Activated B cell treated with CpG ODN at 0.5 μM for 24 hours (primary cell): ENCODE results near the gene PRDM5. TPM values are rescaled to one million over a fixed set of nuclear protein-coding genes. Genes with fewer than 3 reads are reported as not detected.

ENCODE experiments used
- ATAC-seq: fragments of 200-7000 bp; cut with Tn5 transposase; one replicate; pipeline ENCODE4 v1.10.0; 2021; ENCODE audit warnings: low read depth, mild to moderate bottlenecking, moderate library complexity
- CTCF ChIA-PET: fragments of 350-600 bp; sonication (Branson Sonifier 250); formaldehyde crosslinking; loops from one replicate; lab custom pipeline; 2021; ENCODE audit warnings: antibody characterized with exemption; lab: Charles Lee
- POLR2A ChIA-PET: fragments of 350-600 bp; sonication (Branson Sonifier 250); formaldehyde crosslinking; loops from one replicate; lab custom pipeline; 2021; ENCODE audit warnings: antibody characterized with exemption; lab: Charles Lee
- DNase-seq: peaks from one replicate; pipeline ENCODE4 v3.0.0; 2022
- H3K27ac Mint-ChIP-seq: one replicate; pipeline ENCODE4 v1.8.0; 2020; ENCODE audit warnings: mixed read lengths
- H3K27me3 Mint-ChIP-seq: one replicate; pipeline ENCODE4 v1.8.0; 2021; ENCODE audit warnings: mixed read lengths
- H3K36me3 Mint-ChIP-seq: one replicate; pipeline ENCODE4 v1.8.0; 2021; ENCODE audit warnings: low read depth, mixed read lengths
- H3K4me1 Mint-ChIP-seq: one replicate; pipeline ENCODE4 v1.8.0; 2021; ENCODE audit warnings: mixed read lengths
- H3K4me3 Mint-ChIP-seq: one replicate; pipeline ENCODE4 v1.8.0; 2020; ENCODE audit warnings: mild to moderate bottlenecking, mixed read lengths
- H3K9me3 Mint-ChIP-seq: one replicate; pipeline ENCODE4 v1.8.0; 2020; ENCODE audit warnings: mixed read lengths
- CTCF ChIP-seq: fragments of 200-600 bp; IDR thresholded peaks from one replicate; pipeline ENCODE4 v1.8.0; 2022; ENCODE audit warnings: antibody characterized with exemption, mild to moderate bottlenecking
- intact Hi-C: fragments of 100-400 bp; cut with micrococcal nuclease; formaldehyde crosslinking; loops from one replicate; pipeline ENCODE4 v1.15.1; 2024
- total RNA-seq: library from RNA; stranded (reverse); gene quantifications from 2 replicates; pipeline ENCODE4 v1.2.3, GENCODE V29; 2022

The PRDM5 gene
- total RNA-seq, 1 donor from 2014 or later: not detected

GRCh38 chr4:120830204-120830603 lies 92.3 kb downstream of the PRDM5 start:
- intact Hi-C loops: no loop called here
- ATAC-seq (no peak), DNase-seq (no peak)
- Mint-ChIP-seq H3K27me3 (peaks cover 3% of the 10 kb centered on the region), H3K4me3 (no peak overlapping the region), H3K36me3 (no peaks in the 10 kb centered on the region), H3K27ac (no peak overlapping the region), H3K9me3 (peaks cover 5% of the 10 kb centered on the region), H3K4me1 (no peaks in the 10 kb centered on the region)
- no peak for TF ChIP-seq CTCF
- ChIA-PET CTCF (no interaction called here), POLR2A (no interaction called here)

GRCh38 chr4:120829113-120829831 lies 93.3 kb downstream of the PRDM5 start:
- H3K27ac Mint-ChIP-seq: no peak overlapping the region
- no peaks in the 10 kb centered on the region for H3K4me1 Mint-ChIP-seq
- peaks cover 3% of the 10 kb centered on the region for H3K27me3 Mint-ChIP-seq
- H3K9me3 Mint-ChIP-seq: peaks cover 3% of the 10 kb centered on the region
- H3K36me3 Mint-ChIP-seq: no peaks in the 10 kb centered on the region
- ATAC-seq (no peak), DNase-seq (no peak)
- ChIA-PET POLR2A (no interaction called here), CTCF (no interaction called here)
- TF ChIP-seq CTCF: no peak
- intact Hi-C loops: no loop called here
- H3K4me3 Mint-ChIP-seq: no peak overlapping the region

DNA sequence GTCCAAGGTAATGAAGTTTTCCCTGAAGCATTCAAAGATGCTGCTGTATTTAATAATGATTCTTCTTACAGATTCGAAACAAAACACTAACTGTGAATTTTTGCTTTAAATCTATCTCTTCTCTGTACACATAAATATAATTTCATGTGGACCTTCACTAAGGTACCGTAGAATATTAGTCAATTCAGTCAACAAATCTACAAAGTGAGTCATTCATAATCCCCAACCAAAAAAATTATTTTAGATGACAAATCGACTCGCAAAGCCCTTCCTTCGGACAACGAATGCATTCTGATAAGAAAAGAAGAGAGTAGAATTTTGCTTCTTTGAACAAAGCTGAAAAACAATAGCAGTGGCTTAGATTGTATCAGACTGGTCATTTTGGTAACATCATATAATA lies 95.7 kb downstream of the PRDM5 start:
- H3K9me3 Mint-ChIP-seq: no peaks in the 10 kb centered on the region
- no peaks in the 10 kb centered on the region for H3K4me1 Mint-ChIP-seq
- no peak for TF ChIP-seq CTCF
- POLR2A ChIA-PET: no interaction called here
- CTCF ChIA-PET: no interaction called here
- no peak overlapping the region for H3K27ac Mint-ChIP-seq
- H3K27me3 Mint-ChIP-seq: peaks cover 3% of the 10 kb centered on the region
- intact Hi-C loops: no loop called here
- H3K4me3 Mint-ChIP-seq: no peak overlapping the region
- no peaks in the 10 kb centered on the region for H3K36me3 Mint-ChIP-seq
- DNase-seq (no peak), ATAC-seq (no peak)

DNA sequence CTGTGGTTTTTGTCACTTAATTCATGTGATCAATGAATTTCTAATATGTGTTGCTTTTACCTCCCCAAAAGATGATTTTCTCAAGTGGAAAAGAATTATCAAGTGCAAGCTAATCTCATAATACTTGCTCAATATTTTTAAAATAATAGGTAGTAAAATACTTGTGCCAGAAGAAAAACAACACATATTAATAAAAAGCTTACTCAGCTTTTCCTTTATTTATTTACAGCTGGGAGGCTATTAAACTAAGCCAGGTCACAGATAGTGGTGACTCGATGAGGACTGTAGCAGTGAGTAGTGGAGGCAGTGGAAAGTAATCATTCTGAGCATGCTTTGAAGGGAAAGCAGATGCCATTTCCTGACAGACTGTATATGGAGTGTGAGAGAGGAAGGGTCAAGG lies 96.1 kb downstream of the PRDM5 start:
- intact Hi-C loops: no loop called here
- ATAC-seq: no peak
- DNase-seq: no peak
- peaks cover 3% of the 10 kb centered on the region for H3K27me3 Mint-ChIP-seq
- ChIA-PET POLR2A (no interaction called here), CTCF (no interaction called here)
- H3K4me3 Mint-ChIP-seq: no peak overlapping the region
- no peaks in the 10 kb centered on the region for H3K9me3 Mint-ChIP-seq
- H3K4me1 Mint-ChIP-seq: no peaks in the 10 kb centered on the region
- no peak overlapping the region for H3K27ac Mint-ChIP-seq
- no peaks in the 10 kb centered on the region for H3K36me3 Mint-ChIP-seq
- no peak for TF ChIP-seq CTCF

DNA sequence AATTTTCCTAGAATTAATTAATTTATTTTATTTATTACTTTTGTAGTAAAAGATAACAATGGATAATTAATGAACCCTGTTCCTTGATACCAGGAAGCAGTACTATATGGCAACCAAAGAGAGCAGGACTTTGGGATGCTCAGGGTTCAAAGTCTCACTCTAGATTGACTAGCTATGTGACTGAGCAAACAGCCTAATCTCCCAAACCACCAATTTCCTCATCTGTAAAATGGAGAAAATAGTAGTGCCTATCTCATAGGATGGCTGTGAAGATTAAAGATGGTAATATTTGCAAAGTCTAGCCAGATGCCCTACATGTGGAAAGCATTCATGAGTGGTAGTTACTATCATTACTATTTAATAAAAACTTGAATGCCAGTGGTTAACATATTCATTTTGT lies 97.6 kb downstream of the PRDM5 start:
- Mint-ChIP-seq H3K9me3 (no peaks in the 10 kb centered on the region), H3K4me1 (no peaks in the 10 kb centered on the region), H3K27me3 (no peaks in the 10 kb centered on the region), H3K36me3 (no peaks in the 10 kb centered on the region), H3K4me3 (no peak overlapping the region), H3K27ac (no peak overlapping the region)
- intact Hi-C loops: no loop called here
- no peak for ATAC-seq
- ChIA-PET POLR2A (no interaction called here), CTCF (no interaction called here)
- no peak for DNase-seq
- TF ChIP-seq CTCF: no peak
